GM21737 (cell line): ENCODE measurements around the gene ARHGAP9.

Experiments
- ATAC-seq: cut with Tn5 transposase; IDR thresholded peaks from one replicate; pipeline ENCODE4 v1.9.1; 2021; ENCODE audit warnings: mild to moderate bottlenecking, moderate library complexity; ENCODE audit not compliant: unreplicated experiment

Gene ARHGAP9

DNA sequence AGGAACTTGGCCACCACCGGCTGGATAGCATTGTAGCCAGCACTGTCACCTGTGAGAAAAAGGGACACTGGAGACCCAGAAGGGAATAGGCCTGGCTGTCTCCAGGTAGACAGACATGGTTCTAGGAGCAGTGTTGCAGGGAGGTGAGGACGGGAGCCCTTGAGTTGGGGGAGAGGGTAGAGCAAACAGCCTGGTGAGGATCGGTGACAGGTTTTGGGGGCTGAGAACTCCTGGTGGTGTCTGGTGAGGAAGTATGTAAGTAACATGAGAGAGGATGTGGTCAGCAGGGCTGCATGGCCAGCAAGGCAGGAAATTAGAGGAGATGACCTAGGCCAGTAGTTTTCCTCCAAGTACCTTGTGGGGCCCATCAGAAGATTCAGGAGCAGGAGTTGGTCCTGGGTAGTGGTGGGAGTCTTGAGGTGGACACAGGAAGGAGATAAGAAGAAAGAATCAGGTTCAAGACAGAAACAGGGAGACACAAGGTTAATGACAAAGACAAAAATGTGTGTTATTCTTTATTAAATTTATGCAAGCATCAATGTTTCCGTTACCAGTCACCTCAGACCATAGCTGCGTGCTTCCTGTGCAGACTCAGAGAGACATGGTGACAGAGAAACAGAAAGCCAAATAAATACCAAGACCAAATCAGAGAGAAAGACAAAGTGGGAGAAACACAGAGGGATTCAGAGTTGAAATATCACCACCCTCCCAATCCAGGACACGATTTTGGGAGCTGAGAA, at the start of gene ARHGAP9:
Gene ARHGAP9 (minus strand): TSS at position 491 of the 740 bp plus-strand sequence. CDS start 460 bp downstream, at position 31.
- ATAC-seq: no peak

DNA sequence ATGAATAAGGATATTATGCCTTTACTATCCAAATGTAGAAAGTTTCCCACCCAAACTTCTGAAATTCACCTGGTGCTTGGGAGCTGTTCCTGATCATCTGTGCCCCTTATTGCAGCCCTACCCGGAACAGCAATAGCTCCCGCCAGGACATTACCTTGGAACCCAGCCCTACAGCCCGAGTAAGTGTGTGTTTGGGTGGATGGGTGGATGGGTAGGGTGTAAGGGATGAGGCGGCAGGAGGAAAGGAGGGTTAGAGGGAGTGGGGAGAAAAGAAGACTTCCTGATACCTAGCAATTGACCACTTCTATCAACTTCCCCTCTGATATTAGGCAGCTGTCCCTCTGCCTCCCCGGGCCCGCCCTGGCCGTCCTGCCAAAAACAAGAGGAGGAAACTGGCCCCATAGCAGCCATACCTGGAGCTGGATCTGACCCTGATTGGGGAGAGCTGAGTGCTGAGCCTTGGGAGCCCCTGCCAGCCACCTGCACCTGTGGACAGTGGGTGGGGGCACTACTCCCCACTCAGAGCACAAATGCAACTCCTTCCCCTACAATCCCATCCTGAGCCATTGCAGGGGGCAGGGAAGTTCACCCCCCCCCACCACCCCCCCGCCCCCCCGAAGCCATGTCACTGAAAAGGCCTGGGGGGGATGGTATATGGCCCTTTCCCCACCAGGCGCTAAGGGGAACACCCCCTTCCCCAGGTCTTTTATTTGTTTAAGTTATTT, 49.3 kb upstream of the ARHGAP9 start:
- ATAC-seq: no peak

DNA sequence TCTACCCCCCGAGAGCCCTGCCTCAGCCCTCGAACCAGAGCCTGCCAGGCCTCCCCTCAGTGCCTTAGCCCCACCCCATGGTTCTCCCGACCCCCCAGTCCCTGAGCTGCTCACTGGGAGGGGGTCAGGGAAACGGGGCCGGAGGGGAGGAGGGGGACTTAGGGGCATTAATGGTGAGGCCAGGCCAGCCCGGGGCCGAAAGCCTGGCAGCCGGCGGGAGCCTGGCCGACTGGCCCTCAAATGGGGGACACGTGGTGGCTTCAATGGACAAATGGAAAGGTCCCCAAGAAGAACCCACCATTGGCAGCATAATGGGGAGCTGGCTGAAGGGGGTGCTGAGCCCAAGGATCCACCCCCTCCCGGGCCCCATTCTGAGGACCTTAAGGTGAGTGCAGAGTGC, 48.5 kb upstream of the ARHGAP9 start:
- ATAC-seq: no peak

DNA sequence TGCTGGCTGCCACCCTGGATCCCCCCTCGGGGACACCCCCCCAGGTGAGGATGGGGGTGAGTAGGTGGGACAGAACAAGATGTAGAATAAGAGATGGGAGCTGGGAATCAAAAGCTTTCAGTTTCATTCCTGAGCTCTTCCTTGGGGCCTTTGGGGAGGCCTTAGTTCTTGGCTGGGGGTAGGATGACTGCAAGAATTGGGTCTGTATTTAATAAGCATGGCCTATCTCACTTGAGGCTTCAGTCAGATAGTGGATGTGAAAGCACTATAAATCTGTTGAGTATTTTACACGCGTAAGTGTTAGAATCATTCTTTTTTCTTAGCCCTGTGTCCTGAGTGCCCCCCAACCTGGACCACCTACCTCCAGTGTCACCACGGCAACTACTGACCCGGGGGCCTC, 47.5 kb upstream of the ARHGAP9 start:
- ATAC-seq: no peak

DNA sequence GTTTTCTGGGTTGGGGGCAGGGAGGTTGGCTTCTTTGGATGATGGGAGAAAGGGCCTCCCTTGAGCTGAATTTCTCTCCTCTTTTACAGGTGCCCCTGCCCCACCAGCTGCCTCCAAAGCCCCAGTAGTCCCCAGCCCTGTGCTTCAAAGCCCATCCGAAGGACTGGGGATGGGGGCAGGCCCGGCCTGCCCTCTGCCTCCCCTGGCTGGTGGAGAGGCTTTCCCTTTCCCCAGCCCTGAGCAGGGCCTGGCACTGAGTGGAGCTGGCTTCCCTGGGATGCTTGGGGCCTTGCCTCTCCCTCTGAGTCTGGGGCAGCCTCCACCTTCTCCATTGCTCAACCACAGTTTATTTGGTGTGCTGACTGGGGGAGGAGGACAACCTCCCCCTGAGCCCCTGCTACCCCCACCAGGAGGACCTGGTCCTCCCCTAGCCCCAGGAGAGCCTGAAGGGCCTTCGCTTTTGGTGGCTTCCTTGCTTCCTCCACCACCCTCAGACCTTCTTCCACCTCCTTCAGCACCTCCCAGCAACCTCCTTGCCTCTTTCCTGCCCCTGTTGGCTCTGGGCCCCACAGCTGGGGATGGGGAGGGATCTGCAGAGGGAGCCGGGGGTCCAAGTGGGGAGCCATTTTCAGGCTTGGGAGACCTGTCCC, 46.9 kb upstream of the ARHGAP9 start:
- no peak for ATAC-seq

DNA sequence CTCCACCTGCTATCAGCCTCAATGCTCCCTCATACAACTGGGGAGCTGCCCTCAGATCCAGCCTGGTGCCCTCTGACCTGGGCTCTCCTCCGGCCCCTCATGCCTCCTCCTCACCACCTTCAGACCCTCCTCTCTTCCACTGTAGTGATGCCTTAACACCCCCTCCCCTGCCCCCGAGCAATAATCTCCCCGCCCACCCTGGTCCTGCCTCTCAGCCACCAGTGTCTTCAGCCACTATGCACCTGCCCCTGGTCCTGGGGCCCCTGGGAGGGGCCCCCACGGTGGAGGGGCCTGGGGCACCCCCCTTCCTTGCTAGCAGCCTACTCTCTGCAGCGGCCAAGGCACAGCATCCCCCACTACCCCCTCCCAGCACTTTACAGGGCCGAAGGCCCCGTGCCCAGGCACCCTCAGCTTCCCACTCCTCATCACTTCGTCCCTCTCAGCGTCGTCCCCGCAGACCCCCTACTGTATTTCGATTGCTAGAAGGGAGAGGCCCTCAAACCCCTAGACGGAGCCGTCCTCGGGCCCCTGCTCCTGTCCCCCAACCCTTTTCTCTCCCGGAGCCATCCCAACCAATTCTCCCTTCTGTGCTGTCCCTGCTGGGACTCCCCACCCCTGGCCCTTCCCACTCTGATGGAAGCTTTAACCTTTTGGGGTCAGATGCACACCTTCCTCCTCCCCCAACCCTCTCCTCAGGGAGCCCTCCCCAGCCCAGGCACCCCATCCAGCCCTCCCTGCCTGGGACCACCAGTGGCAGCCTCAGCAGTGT, 46.1 kb upstream of the ARHGAP9 start:
- ATAC-seq: no peak

DNA sequence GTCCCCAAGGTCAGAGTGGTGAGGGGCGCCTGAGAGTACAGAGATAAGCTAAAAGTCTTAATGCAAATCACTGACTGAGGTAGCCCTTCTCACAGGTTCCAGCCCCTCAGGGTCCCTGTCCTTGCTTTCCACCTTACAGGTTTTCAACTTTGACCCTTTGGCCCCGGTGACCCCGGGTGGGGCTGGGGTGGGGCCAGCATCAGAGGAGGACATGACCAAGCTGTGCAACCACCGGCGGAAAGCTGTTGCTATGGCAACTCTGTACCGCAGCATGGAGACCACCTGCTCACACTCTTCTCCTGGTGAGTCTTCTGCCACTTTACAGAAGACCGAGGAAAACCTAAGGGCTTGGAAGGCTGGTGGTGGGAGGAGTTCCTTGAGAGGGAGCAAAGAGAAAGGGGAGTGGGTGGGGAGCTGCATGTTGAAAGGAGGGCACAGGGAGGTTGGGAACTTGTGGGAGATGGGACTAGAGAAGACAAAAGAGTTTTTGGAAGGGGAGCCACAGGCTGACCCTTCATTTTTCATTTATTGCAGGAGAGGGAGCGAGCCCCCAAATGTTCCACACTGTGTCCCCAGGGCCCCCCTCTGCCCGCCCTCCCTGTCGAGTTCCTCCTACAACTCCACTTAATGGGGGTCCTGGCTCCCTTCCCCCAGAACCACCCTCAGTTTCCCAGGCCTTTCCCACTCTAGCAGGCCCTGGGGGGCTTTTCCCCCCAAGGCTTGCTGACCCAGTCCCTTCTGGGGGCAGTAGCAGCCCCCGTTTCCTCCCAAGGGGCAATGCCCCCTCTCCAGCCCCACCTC, 45.3 kb upstream of the ARHGAP9 start:
- no peak for ATAC-seq

DNA sequence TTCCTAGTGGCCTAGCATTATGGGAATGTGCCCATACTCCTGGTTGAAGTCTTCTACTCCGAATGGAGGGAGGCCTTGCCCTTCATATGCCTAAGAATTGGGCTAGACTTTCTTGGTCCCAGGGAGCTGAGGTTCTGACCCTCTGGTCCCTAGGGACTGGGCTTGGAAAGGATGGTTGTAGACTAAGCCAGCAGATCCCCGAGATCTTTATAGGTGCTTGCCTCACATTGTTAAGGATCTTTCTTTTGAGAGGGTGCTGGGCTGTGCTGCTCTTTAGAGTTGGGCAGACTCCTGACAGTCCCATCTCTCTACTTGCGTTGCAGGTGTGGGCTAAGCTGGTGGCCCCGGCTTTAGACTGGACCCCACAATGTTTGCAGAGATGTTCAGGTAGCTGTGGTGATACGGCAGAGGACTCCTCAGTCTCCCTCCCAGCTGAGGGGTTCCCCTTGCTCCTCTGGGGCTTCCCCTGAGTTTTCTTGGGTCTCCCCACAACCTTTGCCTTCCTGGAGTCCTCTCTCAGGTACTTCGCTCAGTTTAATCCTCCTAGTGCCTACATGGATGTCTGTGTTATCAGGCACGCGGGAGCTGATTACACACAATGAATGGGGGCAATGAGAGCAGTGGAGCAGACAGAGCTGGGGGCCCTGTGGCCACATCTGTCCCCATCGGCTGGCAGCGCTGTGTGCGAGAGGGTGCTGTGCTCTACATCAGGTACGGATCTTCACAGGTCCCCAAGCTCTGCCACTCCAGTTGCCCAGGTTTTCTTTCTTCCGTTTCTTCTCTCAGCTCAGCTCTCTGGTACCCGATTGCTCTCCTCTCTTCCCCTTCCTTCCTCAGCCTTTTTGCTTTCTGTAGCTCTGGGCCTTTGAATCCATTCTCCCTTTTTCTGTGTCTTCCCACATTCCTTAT, 44.3 kb upstream of the ARHGAP9 start:
- no peak for ATAC-seq

DNA sequence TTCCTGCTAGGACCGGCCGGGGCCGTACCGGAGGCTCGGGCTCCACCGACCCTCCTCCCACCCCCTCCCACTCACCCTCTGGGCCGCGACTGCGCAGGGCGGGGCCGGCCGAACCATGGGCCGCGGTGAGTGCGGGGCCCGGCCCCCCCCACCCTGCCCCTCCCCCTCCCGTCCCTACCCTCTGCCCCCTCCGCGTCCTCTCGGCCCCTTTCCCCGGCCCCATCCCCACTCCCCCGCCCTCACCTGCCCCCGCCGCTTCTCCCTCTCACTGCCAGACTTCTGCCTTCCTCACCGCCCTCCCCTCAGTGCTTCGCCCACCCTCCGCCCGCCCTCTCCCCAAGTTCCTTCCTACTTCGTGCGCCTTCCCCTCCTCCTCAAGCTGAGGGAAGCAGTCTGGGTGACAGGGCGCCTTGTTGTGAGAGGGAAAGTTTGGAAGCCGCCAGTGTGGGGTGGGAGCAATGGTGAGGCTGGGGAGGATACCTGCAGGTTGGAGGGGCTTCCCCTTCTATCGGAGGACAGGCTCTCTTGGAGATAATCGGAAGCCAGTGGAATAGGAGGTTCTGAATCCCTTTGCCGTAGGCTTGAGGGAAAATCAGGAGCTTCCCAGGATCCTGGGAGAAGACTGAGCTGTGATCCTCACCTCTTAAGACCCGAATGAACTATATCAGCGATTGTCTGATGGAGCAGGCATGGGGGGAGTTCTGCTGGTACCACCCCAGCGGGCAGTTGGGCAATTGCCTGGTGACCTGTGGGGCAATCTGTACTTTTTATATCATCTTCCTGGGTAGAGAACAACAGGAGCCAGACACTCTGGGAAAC, 43.4 kb upstream of the ARHGAP9 start:
- ATAC-seq: no peak

DNA sequence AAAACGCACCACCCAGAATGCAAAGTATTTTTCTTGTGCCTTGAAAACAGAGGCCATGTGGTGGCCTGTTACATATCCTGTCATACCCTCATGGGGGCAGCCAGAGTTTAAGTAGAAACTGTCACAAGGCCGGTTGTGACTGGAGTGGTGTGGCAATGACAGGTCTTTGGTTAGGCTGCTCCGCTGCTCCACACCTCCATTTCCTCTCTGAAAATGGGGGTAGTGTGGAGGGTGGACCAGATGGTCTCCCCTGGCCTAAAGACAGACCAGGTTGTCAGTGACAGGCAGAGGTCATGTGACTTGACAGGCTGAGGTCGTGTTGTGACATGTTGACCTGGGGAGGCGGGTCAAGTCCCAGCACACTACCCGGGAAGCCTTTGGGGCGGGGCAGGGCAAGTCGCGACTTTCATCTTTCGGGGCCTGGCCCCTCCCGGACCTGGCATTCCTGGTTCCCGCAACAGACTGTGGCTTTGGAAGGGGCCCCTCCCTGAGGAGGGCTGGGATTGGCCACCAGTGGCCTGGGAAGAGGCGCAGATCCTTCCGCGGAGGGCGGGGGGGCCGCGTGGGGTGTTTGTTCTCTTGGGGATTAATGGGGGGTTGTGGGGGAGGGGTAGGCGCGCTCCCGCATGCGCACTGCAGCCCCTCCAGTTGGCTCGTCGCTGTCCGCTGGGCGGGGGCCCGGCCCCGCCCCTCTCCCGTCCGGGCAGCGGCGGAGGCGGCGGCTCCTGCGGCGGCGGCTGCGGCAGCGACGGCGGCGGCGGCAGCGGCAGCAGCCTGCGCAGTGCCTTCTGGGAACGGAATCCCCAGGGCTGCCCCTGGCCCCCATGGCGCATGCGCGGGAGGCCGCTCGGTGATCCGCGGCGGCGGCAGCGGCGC, 42.6 kb upstream of the ARHGAP9 start, which contains the start of gene MBD6:
Gene MBD6 (plus strand): TSS at position 814 of the 876 bp plus-strand sequence. CDS start 1,480 bp downstream, outside the sequence.
- ATAC-seq: peak; percentile 33

DNA sequence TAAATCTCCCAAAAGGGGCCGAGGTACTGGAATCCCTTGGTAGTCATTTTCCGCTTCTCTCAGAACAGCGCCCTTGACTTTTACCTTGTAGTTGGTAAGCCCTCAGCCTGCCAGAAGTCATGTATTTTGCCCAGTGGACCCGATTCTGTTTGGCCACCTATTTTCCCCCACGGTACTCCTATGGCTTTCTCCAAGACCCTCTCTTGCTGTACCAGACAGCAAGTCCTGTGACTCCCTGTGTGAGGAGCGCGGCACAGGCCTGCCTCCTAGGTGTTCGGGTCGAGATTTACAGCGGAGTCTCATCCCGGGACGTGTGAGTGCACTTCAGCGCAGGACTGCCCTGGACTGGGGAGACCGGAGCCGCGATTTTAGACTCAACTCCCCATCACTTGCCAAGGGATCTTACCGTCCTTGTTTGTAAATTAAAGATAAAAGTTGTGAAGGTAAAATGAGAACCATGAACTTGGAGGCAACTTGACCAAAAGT, 41.9 kb upstream of the ARHGAP9 start:
- ATAC-seq: no peak

DNA sequence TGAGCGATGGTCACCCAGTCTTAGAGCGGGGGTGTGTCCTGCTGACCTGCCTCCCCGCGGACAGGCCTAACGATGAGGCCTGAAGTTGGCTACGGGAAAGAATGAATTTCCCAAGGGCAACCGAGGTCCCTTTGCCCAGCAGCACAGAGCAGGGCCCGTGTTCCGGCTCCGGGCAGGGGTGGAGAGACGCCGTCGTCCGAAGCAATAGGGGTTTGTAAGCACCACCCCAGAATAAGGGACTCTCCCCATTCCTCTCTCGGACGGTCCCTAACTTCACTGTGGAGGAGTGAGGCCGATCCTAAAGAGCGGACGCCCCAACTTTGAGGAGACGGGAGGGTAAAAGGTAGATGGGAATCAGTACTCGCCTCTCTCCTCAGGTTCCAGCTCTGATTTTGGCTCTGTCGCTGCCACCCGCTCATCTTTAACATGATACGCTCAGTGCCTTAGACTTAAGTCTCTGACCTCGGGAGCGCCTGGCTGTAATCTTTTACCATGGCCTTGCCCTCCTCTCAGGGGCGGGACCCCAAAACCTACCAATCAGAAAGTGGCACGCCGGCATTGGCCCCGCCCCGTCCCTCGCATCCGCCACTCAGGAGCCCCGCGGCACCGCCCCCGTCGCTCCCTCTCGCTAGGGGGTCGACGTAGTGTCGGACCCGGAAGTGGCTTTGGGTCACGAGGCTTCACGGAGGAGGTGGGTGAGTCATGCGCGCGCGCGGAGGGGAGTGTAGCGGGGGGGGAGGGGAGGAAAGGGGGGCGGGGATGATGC, 40.6 kb upstream of the ARHGAP9 start, which contains the start of gene DDIT3:
Gene DDIT3 (minus strand): TSS at position 462 of the 766 bp plus-strand sequence. CDS start 3,108 bp downstream, outside the sequence.
- ATAC-seq: peak; percentile 52

DNA sequence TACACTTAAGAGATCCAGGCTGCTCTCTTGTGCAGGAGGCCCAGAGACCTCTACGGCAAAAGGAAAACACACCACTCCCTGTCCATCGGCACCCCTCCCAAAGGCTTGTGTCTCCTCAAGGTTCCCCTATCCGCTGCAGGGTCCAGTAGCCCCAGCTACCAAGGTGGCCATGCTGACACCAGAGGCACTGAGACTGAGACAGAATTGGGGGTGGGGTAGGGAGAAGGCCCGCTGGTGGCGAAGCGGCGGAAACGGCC, 40.1 kb upstream of the ARHGAP9 start:
- ATAC-seq: peak; percentile 1

DNA sequence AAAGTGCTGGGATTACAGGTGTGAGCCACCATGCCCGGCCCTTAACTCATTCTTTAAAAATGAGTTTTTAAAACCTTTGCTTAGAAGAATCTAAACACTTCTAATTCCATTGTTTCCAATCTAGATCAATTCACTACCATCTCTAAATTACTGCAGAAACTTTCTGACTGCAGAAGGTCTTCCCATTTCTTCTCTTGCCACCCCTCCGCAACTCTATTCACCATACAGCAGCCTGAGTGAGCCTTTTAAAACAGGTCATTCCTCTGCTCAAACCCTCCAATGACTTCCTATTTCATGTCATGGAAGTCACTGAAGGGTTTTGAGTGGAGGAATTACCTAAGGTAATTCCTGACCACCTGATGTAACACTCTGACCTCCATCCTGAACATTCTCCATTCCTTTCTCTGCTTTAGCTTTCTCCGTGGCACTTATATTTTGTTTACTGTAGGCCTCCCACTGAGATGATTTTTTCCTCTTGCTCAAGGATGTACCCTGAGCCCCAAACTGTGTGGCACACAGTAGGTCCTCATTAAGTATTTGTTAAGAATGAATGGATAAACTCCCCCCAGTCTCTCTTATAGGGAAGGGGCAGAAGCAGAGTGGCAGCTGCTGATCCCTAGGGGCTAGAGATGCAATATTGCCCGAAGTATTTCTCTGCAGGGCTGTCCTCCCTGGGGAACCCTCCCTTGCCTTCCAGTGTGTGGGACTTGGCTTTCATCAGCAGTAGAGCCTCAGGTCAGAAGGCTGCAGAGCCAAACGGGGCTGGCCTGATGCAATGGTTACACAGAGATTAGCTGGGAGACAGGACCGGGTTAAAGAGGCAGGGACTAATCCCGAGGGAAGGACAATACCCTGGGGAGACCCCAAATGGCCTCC, 39.5 kb upstream of the ARHGAP9 start:
- no peak for ATAC-seq

DNA sequence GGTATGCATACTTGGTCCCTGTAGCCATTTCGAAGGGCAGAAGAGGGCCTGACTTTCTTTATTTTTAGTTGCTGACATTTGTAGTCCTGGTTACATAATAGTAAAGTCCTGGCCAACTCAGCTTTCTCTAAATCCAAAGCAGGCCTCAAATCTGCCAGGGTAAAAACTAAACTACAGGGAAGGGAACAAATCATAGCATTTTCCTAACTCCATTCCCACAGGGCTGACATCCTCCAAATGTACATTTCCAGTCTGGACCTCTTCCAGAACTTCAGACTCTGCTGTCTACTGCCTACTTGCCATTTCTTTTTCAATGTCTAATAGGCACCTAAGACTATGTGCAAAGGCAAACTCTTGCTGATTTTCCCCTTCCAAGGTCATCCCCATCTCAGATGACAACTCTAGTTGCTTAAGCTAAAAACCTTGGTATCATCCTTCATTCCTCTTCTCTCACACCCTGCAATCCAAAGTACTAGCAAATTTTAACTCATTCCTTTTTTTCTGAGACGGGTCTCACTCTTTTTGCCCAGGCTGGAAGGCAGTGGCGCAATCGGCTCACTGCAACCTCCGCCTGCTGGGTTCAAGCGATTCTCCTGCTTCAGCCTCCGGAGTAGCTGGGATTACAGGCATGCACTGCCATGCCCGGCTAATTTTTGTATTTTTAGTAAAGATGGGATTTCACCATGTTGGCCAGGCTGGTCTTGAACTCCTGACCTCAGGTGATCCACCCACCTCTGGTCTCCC, 38.7 kb upstream of the ARHGAP9 start:
- no peak for ATAC-seq
